ENCODE results near the gene ANKIB1. TPM values are rescaled to one million over a fixed set of nuclear protein-coding genes. Genes with fewer than 3 reads are reported as not detected.

Gene ANKIB1
- total and polyA plus RNA-seq, 2 experiments from 2014 or later, result 12.6 to 43.1 TPM

DNA sequence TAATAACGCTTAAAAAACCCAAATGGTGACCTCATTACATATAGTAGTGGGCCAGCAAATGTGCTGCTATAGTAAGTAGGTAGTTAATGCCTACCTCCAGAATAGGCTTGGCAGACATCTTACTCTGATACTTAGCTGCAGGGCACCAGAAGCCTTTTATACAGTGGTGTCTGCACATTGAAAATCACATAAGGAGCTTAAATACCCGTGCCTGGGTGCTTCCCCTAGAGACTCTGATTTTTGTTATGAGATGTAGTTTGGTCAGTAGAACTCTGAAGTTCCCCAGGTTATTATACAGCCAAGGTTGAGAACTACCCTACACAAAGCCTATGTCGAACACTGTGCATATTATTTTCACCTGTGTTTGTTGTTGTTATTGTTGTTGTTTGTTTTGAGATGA is 47.2 kb downstream of the ANKIB1 start:
- H3K9ac ChIP-seq, result no peak overlapping the region
- H2AFZ ChIP-seq, result no peak overlapping the region
- WGBS, 2 experiments (ENCODE audit: low coverage in 1 of 2, low lambda C conversion rate in 2 of 2, missing lambda C conversion rate in 2 of 2), result 96 to 97% methylated on average over 3 of the region's 3 CpGs
- in situ Hi-C loops (cut with MboI), result no loop called here
- H3K27ac ChIP-seq, result no peak overlapping the region
- no peaks in the 10 kb centered on the region for H3K36me3 ChIP-seq (ENCODE audit: low read depth)
- H3K9me2 ChIP-seq (ENCODE audit: insufficient read depth), result no peaks in the 10 kb centered on the region
- H3K9me3 ChIP-seq (ENCODE audit: low read depth), result no peaks in the 10 kb centered on the region
- no peaks in the 10 kb centered on the region for H3F3A ChIP-seq (ENCODE audit: insufficient read depth)
- DNase-seq, result no peak
- no peaks in the 10 kb centered on the region for H3K4me1 ChIP-seq (ENCODE audit: insufficient read depth)
- H3K79me2 ChIP-seq (ENCODE audit: insufficient read depth), result peaks cover 77% of the 10 kb centered on the region
- no peak overlapping the region for H3K4me3 ChIP-seq
- H3K4me2 ChIP-seq (ENCODE audit: unreplicated experiment), result no peak overlapping the region
- no peaks in the 10 kb centered on the region for H3K27me3 ChIP-seq (replicated peaks; ENCODE audit: insufficient read depth)
- no peak for TF ChIP-seq EZH2 (IDR thresholded peaks at IDR 0.05; ENCODE audit: insufficient read depth, poor library complexity, severe bottlenecking)
- TF ChIP-seq EZH2phosphoT487 (IDR thresholded peaks at IDR 0.05; ENCODE audit: insufficient read depth, low read depth), result no peak
- no peaks in the 10 kb centered on the region for H4K20me1 ChIP-seq (ENCODE audit: insufficient read depth)

DNA sequence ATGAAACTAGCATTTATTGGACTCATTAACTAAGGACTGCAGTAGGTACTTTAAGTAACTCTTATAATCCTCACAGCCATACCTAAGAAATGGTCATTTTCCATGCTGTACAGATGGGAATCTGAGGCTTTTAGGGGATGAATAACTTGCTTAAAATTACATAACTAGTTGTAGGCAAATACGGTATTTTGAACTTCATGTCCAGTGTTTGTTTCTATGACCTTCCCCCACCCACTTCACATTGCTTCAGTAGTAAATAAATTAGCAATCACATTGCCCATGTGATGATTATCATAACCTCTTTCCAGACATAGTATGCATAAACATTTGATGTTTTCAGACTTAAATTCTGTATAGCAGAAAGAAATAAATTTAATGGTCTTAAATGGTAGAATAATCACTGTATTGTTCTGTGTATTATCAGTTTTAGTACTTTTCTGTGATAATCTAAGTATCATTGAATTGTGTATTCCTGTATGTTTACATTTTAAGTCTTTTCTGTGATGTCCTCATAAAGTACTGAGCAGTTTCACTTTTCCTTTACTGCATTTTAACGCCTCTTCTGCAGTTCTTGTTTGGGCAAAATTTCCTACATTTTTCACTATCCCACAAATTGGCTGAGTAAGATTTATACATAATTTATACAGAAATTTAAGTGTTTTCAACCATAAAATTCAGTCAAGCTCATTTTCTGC is 48.3 kb downstream of the ANKIB1 start:
- in situ Hi-C loops (cut with MboI), result no loop called here
- Histone ChIP-seq H3K4me3 (no peak overlapping the region), H3K4me2 (ENCODE audit: unreplicated experiment) (no peak overlapping the region), H4K20me1 (ENCODE audit: insufficient read depth) (no peaks in the 10 kb centered on the region), H3K4me1 (ENCODE audit: insufficient read depth) (no peaks in the 10 kb centered on the region), H3K79me2 (ENCODE audit: insufficient read depth) (peaks cover 67% of the 10 kb centered on the region), H3K36me3 (ENCODE audit: low read depth) (no peaks in the 10 kb centered on the region), H3F3A (ENCODE audit: insufficient read depth) (no peaks in the 10 kb centered on the region), H2AFZ (no peak overlapping the region), H3K9me3 (ENCODE audit: low read depth) (no peaks in the 10 kb centered on the region), H3K27me3 (replicated peaks; ENCODE audit: insufficient read depth) (no peaks in the 10 kb centered on the region), H3K27ac (no peak overlapping the region), H3K9ac (no peak overlapping the region), H3K9me2 (ENCODE audit: insufficient read depth) (no peaks in the 10 kb centered on the region)
- TF ChIP-seq EZH2 (IDR thresholded peaks at IDR 0.05; ENCODE audit: insufficient read depth, poor library complexity, severe bottlenecking) (no peak), EZH2phosphoT487 (IDR thresholded peaks at IDR 0.05; ENCODE audit: insufficient read depth, low read depth) (no peak)
- 98% methylated on average over 2 of the region's 2 CpGs for WGBS, 2 experiments (ENCODE audit: low coverage in 1 of 2, low lambda C conversion rate in 2 of 2, missing lambda C conversion rate in 2 of 2)
- DNase-seq, result no peak

DNA sequence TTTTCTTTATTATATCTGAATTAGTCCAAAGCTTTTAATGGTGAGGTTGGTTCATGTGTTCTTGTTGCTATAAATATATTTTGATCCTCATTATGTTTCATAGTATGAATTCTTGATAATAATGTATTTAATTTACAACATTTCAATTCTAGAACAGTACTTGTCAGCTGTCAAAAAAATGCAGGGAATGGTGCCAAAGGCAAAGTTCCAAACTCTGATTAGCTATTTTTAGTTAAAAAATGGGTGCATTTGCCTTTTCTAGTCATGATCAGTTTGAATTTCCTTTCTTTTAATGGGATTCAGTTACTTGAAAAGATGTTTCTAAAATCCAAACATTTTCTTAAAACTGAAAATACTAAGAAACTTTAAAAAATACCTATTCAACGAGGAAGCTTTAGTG is 49.6 kb downstream of the ANKIB1 start:
- Histone ChIP-seq H3K27me3 (replicated peaks; ENCODE audit: insufficient read depth) (no peaks in the 10 kb centered on the region), H3K4me3 (no peak overlapping the region), H3K9ac (no peak overlapping the region), H3K9me2 (ENCODE audit: insufficient read depth) (no peaks in the 10 kb centered on the region), H3K36me3 (ENCODE audit: low read depth) (no peaks in the 10 kb centered on the region; the same call in 1 of the 2 replicates), H3K4me1 (ENCODE audit: insufficient read depth) (no peaks in the 10 kb centered on the region), H3K9me3 (ENCODE audit: low read depth) (no peaks in the 10 kb centered on the region), H3K79me2 (ENCODE audit: insufficient read depth) (peaks cover 53% of the 10 kb centered on the region), H3K4me2 (ENCODE audit: unreplicated experiment) (no peak overlapping the region), H4K20me1 (ENCODE audit: insufficient read depth) (no peaks in the 10 kb centered on the region), H3F3A (ENCODE audit: insufficient read depth) (no peaks in the 10 kb centered on the region), H3K27ac (no peak overlapping the region), H2AFZ (no peak overlapping the region)
- 94 to 97% methylated on average over 1 of the region's 1 CpG for WGBS, 2 experiments (ENCODE audit: low coverage in 1 of 2, low lambda C conversion rate in 2 of 2, missing lambda C conversion rate in 2 of 2)
- no peak for DNase-seq
- no peak for TF ChIP-seq EZH2 (IDR thresholded peaks at IDR 0.05; ENCODE audit: insufficient read depth, poor library complexity, severe bottlenecking)
- no peak for TF ChIP-seq EZH2phosphoT487 (IDR thresholded peaks at IDR 0.05; ENCODE audit: insufficient read depth, low read depth)
- in situ Hi-C loops (cut with MboI), result no loop called here

DNA sequence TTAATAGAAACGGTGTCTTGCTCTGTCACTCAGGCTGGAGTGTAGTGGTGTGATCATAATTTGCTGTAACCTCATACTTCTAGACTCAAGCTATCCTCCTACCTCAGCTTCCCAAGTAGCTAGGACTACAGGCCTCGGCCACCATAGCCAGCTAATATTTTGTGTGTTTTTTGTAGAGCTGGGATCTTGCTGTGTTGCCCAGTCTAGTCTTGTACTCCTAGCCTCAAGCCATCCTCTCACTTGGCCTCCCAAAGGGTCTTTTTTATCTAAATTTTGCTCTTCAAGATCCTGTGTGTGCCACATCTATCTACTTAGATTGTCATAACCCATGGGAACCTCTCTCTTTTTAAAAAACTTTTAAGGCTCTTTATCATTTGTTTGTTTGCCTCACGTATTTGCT is 50.5 kb downstream of the ANKIB1 start:
- TF ChIP-seq EZH2phosphoT487 (IDR thresholded peaks at IDR 0.05; ENCODE audit: insufficient read depth, low read depth) (no peak), EZH2 (IDR thresholded peaks at IDR 0.05; ENCODE audit: insufficient read depth, poor library complexity, severe bottlenecking) (no peak)
- no peaks in the 10 kb centered on the region for H3K9me2 ChIP-seq (ENCODE audit: insufficient read depth)
- no peaks in the 10 kb centered on the region for H3K9me3 ChIP-seq (ENCODE audit: low read depth)
- H3K27me3 ChIP-seq (replicated peaks; ENCODE audit: insufficient read depth), result no peaks in the 10 kb centered on the region
- H3K9ac ChIP-seq, result no peak overlapping the region
- no peak overlapping the region for H3K4me2 ChIP-seq (ENCODE audit: unreplicated experiment)
- H3K27ac ChIP-seq, result no peak overlapping the region
- H3K36me3 ChIP-seq (ENCODE audit: low read depth), result peaks cover 6% of the 10 kb centered on the region
- H3F3A ChIP-seq (ENCODE audit: insufficient read depth), result no peaks in the 10 kb centered on the region
- no peak overlapping the region for H2AFZ ChIP-seq
- in situ Hi-C loops (cut with MboI), result no loop called here
- H4K20me1 ChIP-seq (ENCODE audit: insufficient read depth), result no peaks in the 10 kb centered on the region
- no peaks in the 10 kb centered on the region for H3K4me1 ChIP-seq (ENCODE audit: insufficient read depth)
- no peak for DNase-seq
- H3K4me3 ChIP-seq, result no peak overlapping the region
- 82 to 93% methylated on average over 3 of the region's 3 CpGs for WGBS, 2 experiments (ENCODE audit: low coverage in 1 of 2, low lambda C conversion rate in 2 of 2, missing lambda C conversion rate in 2 of 2)
- peaks cover 45% of the 10 kb centered on the region for H3K79me2 ChIP-seq (ENCODE audit: insufficient read depth)
